DND-41 (cell line): ENCODE data around the gene ACADVL.

Experiments
- EZH2 ChIP-seq: IDR thresholded peaks from 3 replicates; pipeline ENCODE4 v1.6.1; 2012; ENCODE audit warnings: borderline replicate concordance, low read depth, mild to moderate bottlenecking, moderate library complexity, low read length, inconsistent platforms; ENCODE audit not compliant: severe bottlenecking
- TF ChIP-seq, protein P1 (sequence below): IDR thresholded peaks from 2 replicates; pipeline ENCODE4 v1.5.1; 2012; ENCODE audit warnings: borderline replicate concordance, low read length, moderate library complexity, mild to moderate bottlenecking; ENCODE audit not compliant: poor library complexity, severe bottlenecking; ENCODE audit errors: extremely low read depth

DNA sequence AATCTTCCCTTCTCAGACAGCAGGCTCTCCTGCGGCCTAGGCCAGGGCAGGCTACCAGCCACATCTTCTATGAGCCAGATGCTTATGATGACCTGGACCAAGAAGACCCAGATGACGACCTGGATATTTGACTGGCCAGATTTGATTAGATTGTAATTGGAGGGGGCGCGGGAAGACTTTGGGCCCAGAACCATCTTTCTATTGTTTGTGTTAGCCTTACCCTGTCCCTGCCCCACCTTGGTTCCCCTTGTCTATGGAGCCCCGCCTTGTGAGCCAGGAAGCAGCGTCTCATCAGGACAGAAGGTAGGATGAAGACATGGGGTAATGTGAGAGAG, 39.8 kb downstream of the ACADVL start:
- TF ChIP-seq, protein P1, sequence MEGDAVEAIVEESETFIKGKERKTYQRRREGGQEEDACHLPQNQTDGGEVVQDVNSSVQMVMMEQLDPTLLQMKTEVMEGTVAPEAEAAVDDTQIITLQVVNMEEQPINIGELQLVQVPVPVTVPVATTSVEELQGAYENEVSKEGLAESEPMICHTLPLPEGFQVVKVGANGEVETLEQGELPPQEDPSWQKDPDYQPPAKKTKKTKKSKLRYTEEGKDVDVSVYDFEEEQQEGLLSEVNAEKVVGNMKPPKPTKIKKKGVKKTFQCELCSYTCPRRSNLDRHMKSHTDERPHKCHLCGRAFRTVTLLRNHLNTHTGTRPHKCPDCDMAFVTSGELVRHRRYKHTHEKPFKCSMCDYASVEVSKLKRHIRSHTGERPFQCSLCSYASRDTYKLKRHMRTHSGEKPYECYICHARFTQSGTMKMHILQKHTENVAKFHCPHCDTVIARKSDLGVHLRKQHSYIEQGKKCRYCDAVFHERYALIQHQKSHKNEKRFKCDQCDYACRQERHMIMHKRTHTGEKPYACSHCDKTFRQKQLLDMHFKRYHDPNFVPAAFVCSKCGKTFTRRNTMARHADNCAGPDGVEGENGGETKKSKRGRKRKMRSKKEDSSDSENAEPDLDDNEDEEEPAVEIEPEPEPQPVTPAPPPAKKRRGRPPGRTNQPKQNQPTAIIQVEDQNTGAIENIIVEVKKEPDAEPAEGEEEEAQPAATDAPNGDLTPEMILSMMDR: no peak
- TF ChIP-seq EZH2: no peak
